GM23338 (cell line): ENCODE measurements around the gene NHLH1. TPM values are rescaled to one million over a fixed set of nuclear protein-coding genes. Genes with fewer than 3 reads are reported as not detected.

Experiments
- ATAC-seq: fragments of 200-7000 bp; cut with Tn5 transposase; 3 replicates; pipeline ENCODE4 v1.9.1; 2020
- DNase-seq: peaks from one replicate; pipeline ENCODE4 v3.0.0-alpha.2; 2015; ENCODE audit warnings: low spot score
- H2AFZ ChIP-seq: fragments of 200-600 bp; sonication (generic); 2 replicates; pipeline ENCODE4 v1.8.0; 2016; ENCODE audit warnings: antibody characterized with exemption, mild to moderate bottlenecking, moderate library complexity
- H3F3A ChIP-seq: fragments of 200-600 bp; sonication (generic); replicated peaks from 2 replicates; pipeline ENCODE4 v1.8.0; 2017; ENCODE audit warnings: antibody characterized with exemption, mixed run types, low read depth
- H3K27ac ChIP-seq: fragments of 200-600 bp; sonication (generic); 2 replicates; pipeline ENCODE4 v1.6.1; 2016; ENCODE audit warnings: low read depth
- H3K27me3 ChIP-seq: fragments of 200-600 bp; sonication (generic); 2 replicates; pipeline ENCODE4 v1.8.0; 2016; ENCODE audit warnings: mild to moderate bottlenecking, mixed run types, moderate library complexity; ENCODE audit not compliant: insufficient read depth
- H3K36me3 ChIP-seq: fragments of 200-600 bp; sonication (generic); 2 replicates; pipeline ENCODE4 v1.8.0; 2016; ENCODE audit warnings: mild to moderate bottlenecking; ENCODE audit not compliant: insufficient read depth
- H3K4me1 ChIP-seq: fragments of 200-600 bp; sonication (generic); 2 replicates; pipeline ENCODE4 v1.8.0; 2016; ENCODE audit warnings: mild to moderate bottlenecking, moderate library complexity; ENCODE audit not compliant: insufficient read depth
- H3K4me2 ChIP-seq: fragments of 200-600 bp; sonication (generic); 2 replicates; pipeline ENCODE4 v1.7.1; 2017; ENCODE audit warnings: mixed run types
- H3K4me3 ChIP-seq: fragments of 200-600 bp; sonication (generic); 2 replicates; pipeline ENCODE4 v1.6.1; 2016; ENCODE audit warnings: mixed run types
- H3K79me2 ChIP-seq: fragments of 200-600 bp; sonication (generic); replicated peaks from 2 replicates; pipeline ENCODE4 v1.8.0; 2017; ENCODE audit warnings: mild to moderate bottlenecking; ENCODE audit not compliant: insufficient read depth
- H3K9me2 ChIP-seq: fragments of 200-600 bp; sonication (generic); 2 replicates; pipeline ENCODE4 v1.8.0; 2017; ENCODE audit not compliant: insufficient read depth
- H4K20me1 ChIP-seq: fragments of 200-600 bp; sonication (generic); replicated peaks from 2 replicates; pipeline ENCODE4 v1.8.0; 2017; ENCODE audit warnings: mild to moderate bottlenecking; ENCODE audit not compliant: insufficient read depth
- H3K27ac Mint-ChIP-seq: 2 replicates; pipeline ENCODE4 v1.8.0; 2020; ENCODE audit warnings: inconsistent platforms, mild to moderate bottlenecking, moderate library complexity, mixed read lengths
- H3K27me3 Mint-ChIP-seq: 3 replicates; pipeline ENCODE4 v1.8.0; 2022; ENCODE audit warnings: low read depth, mild to moderate bottlenecking, moderate library complexity, mixed read lengths, inconsistent platforms; ENCODE audit not compliant: insufficient read depth, poor library complexity
- H3K36me3 Mint-ChIP-seq: 3 replicates; pipeline ENCODE4 v1.8.0; 2021; ENCODE audit warnings: low read depth, mild to moderate bottlenecking, inconsistent platforms, moderate library complexity, mixed read lengths
- H3K4me1 Mint-ChIP-seq: 3 replicates; pipeline ENCODE4 v1.8.0; 2020; ENCODE audit warnings: mild to moderate bottlenecking, inconsistent platforms, mixed read lengths
- H3K4me3 Mint-ChIP-seq: 3 replicates; pipeline ENCODE4 v1.8.0; 2021; ENCODE audit warnings: moderate library complexity, mild to moderate bottlenecking, inconsistent platforms, mixed read lengths
- H3K9me3 Mint-ChIP-seq: 3 replicates; pipeline ENCODE4 v1.8.0; 2020; ENCODE audit warnings: moderate library complexity, mild to moderate bottlenecking, inconsistent platforms, mixed read lengths
- CREB1 ChIP-seq: fragments of 250-450 bp; sonication (Bioruptor Pico); IDR thresholded peaks from 2 replicates; pipeline ENCODE4 v1.5.0; 2020; ENCODE audit warnings: low read depth, mild to moderate bottlenecking, moderate library complexity
- ETS1 ChIP-seq: IDR thresholded peaks from 2 replicates; pipeline ENCODE4 v1.6.1; 2016; ENCODE audit warnings: antibody characterized with exemption
- EZH2 ChIP-seq: fragments of 200-600 bp; sonication (generic); IDR thresholded peaks from one replicate; pipeline ENCODE4 v1.8.0; 2017; ENCODE audit warnings: antibody characterized with exemption, mild to moderate bottlenecking, low read depth; ENCODE audit not compliant: unreplicated experiment
- JUNB ChIP-seq: IDR thresholded peaks from one replicate; pipeline ENCODE4 v1.6.1; 2016; ENCODE audit warnings: antibody characterized with exemption; ENCODE audit not compliant: unreplicated experiment
- NANOG ChIP-seq: IDR thresholded peaks from 2 replicates; pipeline ENCODE4 v1.6.1; 2016; ENCODE audit warnings: antibody characterized with exemption, borderline replicate concordance
- POLR2AphosphoS5 ChIP-seq: IDR thresholded peaks from 2 replicates; pipeline ENCODE4 v1.6.1; 2016; ENCODE audit warnings: antibody characterized with exemption, low read depth
- STAT1 ChIP-seq: IDR thresholded peaks from one replicate; pipeline ENCODE4 v1.6.1; 2016; ENCODE audit warnings: antibody characterized with exemption; ENCODE audit not compliant: unreplicated experiment
- ZNF114 ChIP-seq: fragments of 250-450 bp; sonication (Bioruptor Pico); IDR thresholded peaks from 2 replicates; pipeline ENCODE4 v1.5.0; 2020; ENCODE audit warnings: mild to moderate bottlenecking, moderate library complexity
- ZNF331 ChIP-seq: fragments of 250-450 bp; sonication (Bioruptor Pico); IDR thresholded peaks from 2 replicates; pipeline ENCODE4 v1.5.0; 2020; ENCODE audit warnings: low read depth, mild to moderate bottlenecking, moderate library complexity
- polyA plus RNA-seq: library from polyadenylated mRNA; unstranded; fragments of >200 nt; fragmentation: Nextera tagmentation; extraction: Ambion mirVana; gene quantifications from 2 replicates; pipeline ENCODE4 v1.2.1, GENCODE V29; 2016
- total RNA-seq: library from RNA; depleted of rRNA; stranded (reverse); fragments of >200 nt; shearing (Covaris generic); gene quantifications from 2 replicates; pipeline ENCODE4 v1.2.3, GENCODE V29; 2014
- TF ChIP-seq, protein P1 (sequence below): fragments of 250-450 bp; sonication (Bioruptor Pico); IDR thresholded peaks from 2 replicates; pipeline ENCODE4 v1.5.0; 2020; ENCODE audit warnings: mild to moderate bottlenecking, moderate library complexity
- TF ChIP-seq, protein P2 (sequence below): IDR thresholded peaks from one replicate; pipeline ENCODE4 v1.6.1; 2018; ENCODE audit warnings: antibody characterized with exemption; ENCODE audit not compliant: unreplicated experiment

NHLH1 gene
- total and polyA plus RNA-seq, 2 experiments from 2014 or later = 0.69 to 0.89 TPM

GRCh38 chr1:160326418-160326817 lies 40.5 kb upstream of the NHLH1 start (continued):
- TF ChIP-seq, protein P1, sequence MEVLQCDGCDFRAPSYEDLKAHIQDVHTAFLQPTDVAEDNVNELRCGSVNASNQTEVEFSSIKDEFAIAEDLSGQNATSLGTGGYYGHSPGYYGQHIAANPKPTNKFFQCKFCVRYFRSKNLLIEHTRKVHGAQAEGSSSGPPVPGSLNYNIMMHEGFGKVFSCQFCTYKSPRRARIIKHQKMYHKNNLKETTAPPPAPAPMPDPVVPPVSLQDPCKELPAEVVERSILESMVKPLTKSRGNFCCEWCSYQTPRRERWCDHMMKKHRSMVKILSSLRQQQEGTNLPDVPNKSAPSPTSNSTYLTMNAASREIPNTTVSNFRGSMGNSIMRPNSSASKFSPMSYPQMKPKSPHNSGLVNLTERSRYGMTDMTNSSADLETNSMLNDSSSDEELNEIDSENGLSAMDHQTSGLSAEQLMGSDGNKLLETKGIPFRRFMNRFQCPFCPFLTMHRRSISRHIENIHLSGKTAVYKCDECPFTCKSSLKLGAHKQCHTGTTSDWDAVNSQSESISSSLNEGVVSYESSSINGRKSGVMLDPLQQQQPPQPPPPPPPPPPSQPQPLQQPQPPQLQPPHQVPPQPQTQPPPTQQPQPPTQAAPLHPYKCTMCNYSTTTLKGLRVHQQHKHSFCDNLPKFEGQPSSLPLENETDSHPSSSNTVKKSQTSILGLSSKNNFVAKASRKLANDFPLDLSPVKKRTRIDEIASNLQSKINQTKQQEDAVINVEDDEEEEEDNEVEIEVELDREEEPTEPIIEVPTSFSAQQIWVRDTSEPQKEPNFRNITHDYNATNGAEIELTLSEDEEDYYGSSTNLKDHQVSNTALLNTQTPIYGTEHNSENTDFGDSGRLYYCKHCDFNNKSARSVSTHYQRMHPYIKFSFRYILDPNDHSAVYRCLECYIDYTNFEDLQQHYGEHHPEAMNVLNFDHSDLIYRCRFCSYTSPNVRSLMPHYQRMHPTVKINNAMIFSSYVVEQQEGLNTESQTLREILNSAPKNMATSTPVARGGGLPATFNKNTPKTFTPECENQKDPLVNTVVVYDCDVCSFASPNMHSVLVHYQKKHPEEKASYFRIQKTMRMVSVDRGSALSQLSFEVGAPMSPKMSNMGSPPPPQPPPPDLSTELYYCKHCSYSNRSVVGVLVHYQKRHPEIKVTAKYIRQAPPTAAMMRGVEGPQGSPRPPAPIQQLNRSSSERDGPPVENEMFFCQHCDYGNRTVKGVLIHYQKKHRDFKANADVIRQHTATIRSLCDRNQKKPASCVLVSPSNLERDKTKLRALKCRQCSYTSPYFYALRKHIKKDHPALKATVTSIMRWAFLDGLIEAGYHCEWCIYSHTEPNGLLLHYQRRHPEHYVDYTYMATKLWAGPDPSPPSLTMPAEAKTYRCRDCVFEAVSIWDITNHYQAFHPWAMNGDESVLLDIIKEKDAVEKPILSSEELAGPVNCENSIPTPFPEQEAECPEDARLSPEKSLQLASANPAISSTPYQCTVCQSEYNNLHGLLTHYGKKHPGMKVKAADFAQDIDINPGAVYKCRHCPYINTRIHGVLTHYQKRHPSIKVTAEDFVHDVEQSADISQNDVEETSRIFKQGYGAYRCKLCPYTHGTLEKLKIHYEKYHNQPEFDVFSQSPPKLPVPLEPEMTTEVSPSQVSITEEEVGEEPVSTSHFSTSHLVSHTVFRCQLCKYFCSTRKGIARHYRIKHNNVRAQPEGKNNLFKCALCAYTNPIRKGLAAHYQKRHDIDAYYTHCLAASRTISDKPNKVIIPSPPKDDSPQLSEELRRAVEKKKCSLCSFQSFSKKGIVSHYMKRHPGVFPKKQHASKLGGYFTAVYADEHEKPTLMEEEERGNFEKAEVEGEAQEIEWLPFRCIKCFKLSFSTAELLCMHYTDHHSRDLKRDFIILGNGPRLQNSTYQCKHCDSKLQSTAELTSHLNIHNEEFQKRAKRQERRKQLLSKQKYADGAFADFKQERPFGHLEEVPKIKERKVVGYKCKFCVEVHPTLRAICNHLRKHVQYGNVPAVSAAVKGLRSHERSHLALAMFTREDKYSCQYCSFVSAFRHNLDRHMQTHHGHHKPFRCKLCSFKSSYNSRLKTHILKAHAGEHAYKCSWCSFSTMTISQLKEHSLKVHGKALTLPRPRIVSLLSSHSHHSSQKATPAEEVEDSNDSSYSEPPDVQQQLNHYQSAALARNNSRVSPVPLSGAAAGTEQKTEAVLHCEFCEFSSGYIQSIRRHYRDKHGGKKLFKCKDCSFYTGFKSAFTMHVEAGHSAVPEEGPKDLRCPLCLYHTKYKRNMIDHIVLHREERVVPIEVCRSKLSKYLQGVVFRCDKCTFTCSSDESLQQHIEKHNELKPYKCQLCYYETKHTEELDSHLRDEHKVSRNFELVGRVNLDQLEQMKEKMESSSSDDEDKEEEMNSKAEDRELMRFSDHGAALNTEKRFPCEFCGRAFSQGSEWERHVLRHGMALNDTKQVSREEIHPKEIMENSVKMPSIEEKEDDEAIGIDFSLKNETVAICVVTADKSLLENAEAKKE = no peak
- TF ChIP-seq ETS1 (no peak), CREB1 (CRISPR knock-in tag) (no peak), ZNF331 (no peak), EZH2 (no peak), STAT1 (no peak)

DNA sequence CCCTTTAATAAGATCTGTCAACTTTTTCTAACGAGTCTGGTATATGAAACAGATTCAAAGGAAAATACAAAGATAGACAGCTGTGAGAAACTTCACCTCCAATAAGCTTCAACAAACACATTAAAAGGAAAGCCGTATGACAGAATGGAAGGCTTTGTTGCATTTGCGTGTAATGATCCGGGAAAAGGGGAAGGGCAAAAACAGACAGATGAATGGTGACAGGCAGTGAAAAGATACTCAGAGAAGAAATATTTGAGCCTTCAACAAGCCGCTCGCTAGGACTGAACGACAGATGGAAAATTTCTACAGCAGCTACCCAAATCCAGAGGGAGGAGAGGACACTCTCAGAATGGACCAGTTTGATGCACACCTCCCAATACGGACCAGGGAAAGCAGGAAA lies 38.7 kb upstream of the NHLH1 start:
- no peaks in the 10 kb centered on the region for H3K4me1 Mint-ChIP-seq
- H3K27me3 ChIP-seq = no peaks in the 10 kb centered on the region
- H3K79me2 ChIP-seq = peaks cover 7% of the 10 kb centered on the region; the same call in 1 of the 2 replicates
- H3K4me3 Mint-ChIP-seq = no peak overlapping the region
- H3K9me2 ChIP-seq = no peaks in the 10 kb centered on the region
- H3K36me3 Mint-ChIP-seq = peaks cover 60% of the 10 kb centered on the region
- H3K9me3 Mint-ChIP-seq = no peaks in the 10 kb centered on the region
- peaks cover 50% of the 10 kb centered on the region for H3K36me3 ChIP-seq
- H3K4me3 ChIP-seq = no peak overlapping the region
- no peak for ATAC-seq
- H2AFZ ChIP-seq = no peak overlapping the region
- H3K27me3 Mint-ChIP-seq = peaks cover 3% of the 10 kb centered on the region
- no peak overlapping the region for H3K27ac ChIP-seq
- no peak overlapping the region for H3K27ac Mint-ChIP-seq
- H3K4me2 ChIP-seq = no peak overlapping the region
- DNase-seq = no peak
- H4K20me1 ChIP-seq = peaks cover 24% of the 10 kb centered on the region
- H3K4me1 ChIP-seq = no peaks in the 10 kb centered on the region
- no peaks in the 10 kb centered on the region for H3F3A ChIP-seq
- TF ChIP-seq, protein P2, sequence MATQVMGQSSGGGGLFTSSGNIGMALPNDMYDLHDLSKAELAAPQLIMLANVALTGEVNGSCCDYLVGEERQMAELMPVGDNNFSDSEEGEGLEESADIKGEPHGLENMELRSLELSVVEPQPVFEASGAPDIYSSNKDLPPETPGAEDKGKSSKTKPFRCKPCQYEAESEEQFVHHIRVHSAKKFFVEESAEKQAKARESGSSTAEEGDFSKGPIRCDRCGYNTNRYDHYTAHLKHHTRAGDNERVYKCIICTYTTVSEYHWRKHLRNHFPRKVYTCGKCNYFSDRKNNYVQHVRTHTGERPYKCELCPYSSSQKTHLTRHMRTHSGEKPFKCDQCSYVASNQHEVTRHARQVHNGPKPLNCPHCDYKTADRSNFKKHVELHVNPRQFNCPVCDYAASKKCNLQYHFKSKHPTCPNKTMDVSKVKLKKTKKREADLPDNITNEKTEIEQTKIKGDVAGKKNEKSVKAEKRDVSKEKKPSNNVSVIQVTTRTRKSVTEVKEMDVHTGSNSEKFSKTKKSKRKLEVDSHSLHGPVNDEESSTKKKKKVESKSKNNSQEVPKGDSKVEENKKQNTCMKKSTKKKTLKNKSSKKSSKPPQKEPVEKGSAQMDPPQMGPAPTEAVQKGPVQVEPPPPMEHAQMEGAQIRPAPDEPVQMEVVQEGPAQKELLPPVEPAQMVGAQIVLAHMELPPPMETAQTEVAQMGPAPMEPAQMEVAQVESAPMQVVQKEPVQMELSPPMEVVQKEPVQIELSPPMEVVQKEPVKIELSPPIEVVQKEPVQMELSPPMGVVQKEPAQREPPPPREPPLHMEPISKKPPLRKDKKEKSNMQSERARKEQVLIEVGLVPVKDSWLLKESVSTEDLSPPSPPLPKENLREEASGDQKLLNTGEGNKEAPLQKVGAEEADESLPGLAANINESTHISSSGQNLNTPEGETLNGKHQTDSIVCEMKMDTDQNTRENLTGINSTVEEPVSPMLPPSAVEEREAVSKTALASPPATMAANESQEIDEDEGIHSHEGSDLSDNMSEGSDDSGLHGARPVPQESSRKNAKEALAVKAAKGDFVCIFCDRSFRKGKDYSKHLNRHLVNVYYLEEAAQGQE = no peak
- TF ChIP-seq ETS1 = no peak
- no peak for TF ChIP-seq JUNB
- TF ChIP-seq EZH2 = no peak
- no peak for TF ChIP-seq ZNF114 (CRISPR knock-in tag)
- TF ChIP-seq POLR2AphosphoS5 = no peak
- TF ChIP-seq NANOG = no peak
